Purkinje cell (primary cell): Measurements from ENCODE around the gene CDKN2AIP. TPM values are rescaled to one million over a fixed set of nuclear protein-coding genes. Genes with fewer than 3 reads are reported as not detected.

ENCODE experiments used
- polyA plus RNA-seq: library from polyadenylated mRNA; unstranded; fragments of >200 nt; fragmentation: Nextera tagmentation; gene quantifications from 2 replicates; pipeline ENCODE4 v1.2.1, GENCODE V29; 2014

Gene CDKN2AIP, protein sequence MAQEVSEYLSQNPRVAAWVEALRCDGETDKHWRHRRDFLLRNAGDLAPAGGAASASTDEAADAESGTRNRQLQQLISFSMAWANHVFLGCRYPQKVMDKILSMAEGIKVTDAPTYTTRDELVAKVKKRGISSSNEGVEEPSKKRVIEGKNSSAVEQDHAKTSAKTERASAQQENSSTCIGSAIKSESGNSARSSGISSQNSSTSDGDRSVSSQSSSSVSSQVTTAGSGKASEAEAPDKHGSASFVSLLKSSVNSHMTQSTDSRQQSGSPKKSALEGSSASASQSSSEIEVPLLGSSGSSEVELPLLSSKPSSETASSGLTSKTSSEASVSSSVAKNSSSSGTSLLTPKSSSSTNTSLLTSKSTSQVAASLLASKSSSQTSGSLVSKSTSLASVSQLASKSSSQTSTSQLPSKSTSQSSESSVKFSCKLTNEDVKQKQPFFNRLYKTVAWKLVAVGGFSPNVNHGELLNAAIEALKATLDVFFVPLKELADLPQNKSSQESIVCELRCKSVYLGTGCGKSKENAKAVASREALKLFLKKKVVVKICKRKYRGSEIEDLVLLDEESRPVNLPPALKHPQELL
- 11.0 and 12.1 TPM in 2 replicates for polyA plus RNA-seq

DNA sequence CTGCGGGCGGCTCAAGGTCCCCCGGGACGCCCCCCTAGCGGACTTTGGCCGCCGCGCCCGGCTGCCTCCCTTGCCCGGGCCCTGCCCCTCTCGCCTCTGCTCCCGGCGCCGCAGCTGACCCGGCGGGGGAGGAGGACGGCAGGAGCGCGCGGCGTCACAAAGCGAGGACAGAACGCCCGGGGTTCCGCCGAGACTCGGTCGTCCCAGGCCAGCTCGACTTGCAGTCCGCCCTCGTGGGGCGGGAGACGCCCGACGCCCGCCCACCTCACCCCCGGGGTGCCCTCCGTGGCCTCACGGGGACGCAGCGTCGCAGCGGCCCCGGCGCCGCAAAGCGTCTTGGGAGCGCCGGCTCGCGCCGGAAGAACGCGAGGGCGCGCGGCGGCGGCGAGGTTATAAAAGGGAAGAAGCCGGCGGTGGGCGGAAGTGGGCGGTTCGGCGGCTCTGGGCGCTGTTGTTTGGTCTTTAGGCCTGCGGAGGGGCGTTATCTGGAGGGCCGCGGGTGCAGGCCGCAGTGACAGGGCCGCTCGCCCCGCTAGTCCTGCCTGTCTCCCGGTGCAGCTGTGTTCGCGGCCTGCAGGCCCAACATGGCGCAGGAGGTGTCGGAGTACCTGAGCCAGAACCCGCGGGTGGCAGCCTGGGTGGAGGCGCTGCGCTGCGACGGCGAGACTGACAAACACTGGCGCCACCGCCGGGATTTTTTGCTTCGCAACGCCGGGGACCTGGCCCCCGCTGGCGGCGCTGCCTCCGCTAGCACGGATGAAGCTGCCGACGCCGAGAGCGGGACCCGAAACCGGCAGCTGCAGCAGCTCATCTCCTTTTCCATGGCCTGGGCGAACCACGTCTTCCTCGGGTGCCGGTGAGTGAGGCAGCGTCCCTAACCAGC, at the start of gene CDKN2AIP:
Gene CDKN2AIP, plus strand, starts transcription at position 423 of the 883 bp plus-strand sequence. Its CDS starts 162 bp downstream, at position 585.

Other genes with a start within 250 kb of the CDKN2AIP start
- gene CLDN22, start 124.4 kb upstream of the CDKN2AIP start, polyA plus RNA-seq, result 0.34 and 0.97 TPM in 2 replicates
- gene CLDN24, start 122.2 kb upstream of the CDKN2AIP start, polyA plus RNA-seq, result not detected in 2 replicates
- 10.5 and 10.9 TPM in 2 replicates for gene ING2, start 60.4 kb downstream of the CDKN2AIP start, polyA plus RNA-seq
- gene RWDD4, start 214.5 kb downstream of the CDKN2AIP start, polyA plus RNA-seq, result 12.2 and 14.8 TPM in 2 replicates
- gene TRAPPC11, start 214.7 kb downstream of the CDKN2AIP start, polyA plus RNA-seq, result 26.8 and 27.0 TPM in 2 replicates